HepG2 (cell line): Measurements from ENCODE around the gene ZNF629. TPM values are rescaled to one million over a fixed set of nuclear protein-coding genes. Genes with fewer than 3 reads are reported as not detected.

Experiments
- ATAC-seq: fragments of 200-7000 bp; cut with Tn5 transposase; 3 replicates; pipeline ENCODE4 v1.9.1; 2020; ENCODE audit warnings: mild to moderate bottlenecking, moderate library complexity
- BruUV-seq: library from RNA; stranded (reverse); fragments of 400-500 nt; replicated peaks from 2 replicates; lab custom pipeline; 2021; lab: Mats Ljungman, UMichigan
- CTCF ChIA-PET: fragments of 300-600 bp; formaldehyde crosslinking; extraction: SDS; loops from one replicate; lab custom pipeline; 2021; ENCODE audit warnings: low total read pairs, inconsistent platforms, low intra/inter-chr PET ratio; lab: Yijun Ruan, JAX
- POLR2A ChIA-PET: fragments of 350-600 bp; sonication (Branson Sonifier 250); formaldehyde crosslinking; loops from one replicate; lab custom pipeline; 2020; ENCODE audit warnings: antibody characterized with exemption, inconsistent platforms; lab: Yijun Ruan, JAX
- DNase-seq: peaks from one replicate; pipeline ENCODE4 v3.0.0-alpha.2; 2015; ENCODE audit warnings: low spot score
- FAIRE-seq: peaks from 3 replicates; lab custom pipeline; 2011; peaks lifted over from hg19 to GRCh38; lab: Jason Lieb, UNC
- H2AFZ ChIP-seq: one replicate; pipeline ENCODE4 v1.6.1; 2011; ENCODE audit warnings: low read length, inconsistent platforms
- H3K27ac ChIP-seq: fragments of 300-600 bp; 3 replicates; pipeline ENCODE4 v1.8.0; 2011; ENCODE audit warnings: mixed run types, mild to moderate bottlenecking, mixed read lengths, low read length, inconsistent platforms; ENCODE audit not compliant: insufficient read depth; ENCODE audit errors: extremely low read length
- H3K27me3 ChIP-seq, 2 experiments: fragments of 200-600 bp in 1 of 2; 2 replicates in 1 of 2; 3 replicates in 1 of 2; pipeline versions ENCODE4 v1.6.0 to v1.8.0; 2011; ENCODE audit warnings: low read length in 2 of 2, mild to moderate bottlenecking in 2 of 2, moderate library complexity in 2 of 2, inconsistent platforms in 1 of 2; ENCODE audit not compliant: insufficient read depth in 2 of 2, control insufficient read depth in 1 of 2
- H3K36me3 ChIP-seq, 2 experiments: fragments of 200-600 bp in 1 of 2; replicated peaks in 1 of 2; 2 replicates in 1 of 2; 3 replicates in 1 of 2; pipeline versions ENCODE4 v1.5.1 to v1.8.0; 2011; ENCODE audit warnings: low read length in 2 of 2, inconsistent platforms in 1 of 2; ENCODE audit not compliant: insufficient read depth in 2 of 2, control insufficient read depth in 1 of 2
- H3K4me1 ChIP-seq: 2 replicates; pipeline ENCODE4 v1.5.1; 2012; ENCODE audit warnings: low read length, inconsistent platforms; ENCODE audit not compliant: insufficient read depth
- H3K4me2 ChIP-seq: 2 replicates; pipeline ENCODE4 v1.6.0; 2011; ENCODE audit warnings: low read depth, low read length, inconsistent platforms
- H3K4me3 ChIP-seq, 3 experiments: fragments of 200-600 bp in 1 of 3; sonication (generic), shearing (Covaris generic) in 1 of 3; replicated peaks in 1 of 3; 2 replicates each; pipeline ENCODE4 v1.5.1; 2011 to 2016; ENCODE audit warnings: low read length in 3 of 3, inconsistent platforms in 2 of 3, low read depth in 2 of 3, mild to moderate bottlenecking in 2 of 3, control low read depth in 1 of 3, mixed read lengths in 1 of 3; ENCODE audit not compliant: insufficient read depth in 1 of 3
- H3K79me2 ChIP-seq: one replicate; pipeline ENCODE4 v1.6.1; 2011; ENCODE audit warnings: low read length, inconsistent platforms; ENCODE audit not compliant: insufficient read depth
- H3K9ac ChIP-seq: 2 replicates; pipeline ENCODE4 v1.6.0; 2011; ENCODE audit warnings: mild to moderate bottlenecking, low read depth, low read length, inconsistent platforms; ENCODE audit not compliant: insufficient read depth
- H3K9me3 ChIP-seq: 2 replicates; pipeline ENCODE4 v1.5.1; 2012; ENCODE audit warnings: mild to moderate bottlenecking, low read length
- H4K20me1 ChIP-seq: 2 replicates; pipeline ENCODE4 v1.6.0; 2011; ENCODE audit warnings: inconsistent platforms, mild to moderate bottlenecking, low read length, moderate library complexity; ENCODE audit not compliant: insufficient read depth
- ARNTL ChIP-seq: sonication (generic); formaldehyde crosslinking; IDR thresholded peaks from 2 replicates; pipeline ENCODE4 v1.4.0; 2020; ENCODE audit warnings: mild to moderate bottlenecking, missing genetic modification reagents
- ATM ChIP-seq: fragments of 450-650 bp; IDR thresholded peaks from 2 replicates; pipeline ENCODE4 v1.7.1; 2017; ENCODE audit warnings: mild to moderate bottlenecking, borderline replicate concordance
- CBX5 ChIP-seq: sonication (generic); formaldehyde crosslinking; IDR thresholded peaks from 2 replicates; pipeline ENCODE4 v1.4.0; 2020; ENCODE audit warnings: missing genetic modification reagents, borderline replicate concordance
- HNF4A ChIP-seq: sonication (generic); formaldehyde crosslinking; IDR thresholded peaks from 2 replicates; pipeline ENCODE4 v1.4.0; 2020; ENCODE audit warnings: missing genetic modification reagents
- KDM4B ChIP-seq: sonication (generic); formaldehyde crosslinking; IDR thresholded peaks from 2 replicates; pipeline ENCODE4 v1.4.0; 2020; ENCODE audit warnings: missing genetic modification reagents
- WIZ ChIP-seq: sonication (generic); formaldehyde crosslinking; IDR thresholded peaks from 2 replicates; pipeline ENCODE4 v1.5.1; 2020; ENCODE audit warnings: mild to moderate bottlenecking, missing genetic modification reagents
- ZKSCAN8 ChIP-seq: IDR thresholded peaks from 2 replicates; pipeline ENCODE4 v1.6.1; 2016; ENCODE audit warnings: borderline replicate concordance, missing genetic modification reagents, missing compliant biosample characterization
- ZNF441 ChIP-seq: sonication (generic); formaldehyde crosslinking; IDR thresholded peaks from 2 replicates; pipeline ENCODE4 v1.7.0; 2021; ENCODE audit warnings: missing genetic modification reagents, borderline replicate concordance
- ZNF660 ChIP-seq: sonication (generic); formaldehyde crosslinking; IDR thresholded peaks from 2 replicates; pipeline ENCODE4 v1.5.1; 2020; ENCODE audit warnings: mild to moderate bottlenecking, low read depth, missing genetic modification reagents, borderline replicate concordance
- WGBS: methylation state at CpG from one replicate; pipeline ENCODE4 v1.1.6; 2017; ENCODE audit warnings: low lambda C conversion rate; 5-methylcytosine and 5-hydroxymethylcytosine counted together
- in situ Hi-C: cut with HindIII; loops from 2 replicates; pipeline ENCODE4 v1.10.0; 2017; ENCODE audit warnings: low pct_unique_long_range_greater_than_20kb; ENCODE audit not compliant: extremely low pct_ligation_motif_present
- intact Hi-C: fragments of 100-400 bp; cut with micrococcal nuclease; formaldehyde crosslinking; loops from one replicate; pipeline ENCODE4 v1.10.0; 2022; ENCODE audit not compliant: unreplicated experiment
- polyA plus RNA-seq, 8 experiments: library from polyadenylated mRNA; depleted of rRNA in 3 of 8; stranded (reverse) in 7 of 8; unstranded in 1 of 8; fragments of >200 nt; fragmentation: Illumina TruSeq in 4 of 8; extraction: Trizol in 4 of 8; gene quantifications; 2 replicates each; pipeline versions ENCODE4 v1.2.1 to v1.2.3, GENCODE V29; 2011 to 2016; ENCODE audit warnings: low read depth in 4 of 8, missing spikeins in 1 of 8, mixed read lengths in 1 of 8; ENCODE audit not compliant: insufficient read depth in 1 of 8
- total RNA-seq, 5 experiments: library from RNA; depleted of rRNA; stranded (reverse); fragments of >200 nt; fragmentation: Illumina TruSeq; extraction: Trizol; gene quantifications; 2 replicates each; pipeline ENCODE4 v1.2.3, GENCODE V29; 2016; ENCODE audit warnings: low read depth in 1 of 5
- TF ChIP-seq, protein P1 (sequence below): sonication (generic); formaldehyde crosslinking; IDR thresholded peaks from 2 replicates; pipeline ENCODE4 v1.4.0; 2020; ENCODE audit warnings: missing genetic modification reagents, borderline replicate concordance
- TF ChIP-seq, protein P2 (sequence below): IDR thresholded peaks from 2 replicates; pipeline ENCODE4 v1.6.1; 2018; ENCODE audit warnings: missing genetic modification reagents
- TF ChIP-seq, protein P3 (sequence below): sonication (generic); formaldehyde crosslinking; IDR thresholded peaks from 2 replicates; pipeline ENCODE4 v1.4.0; 2020; ENCODE audit warnings: missing genetic modification reagents
- TF ChIP-seq, protein P4 (sequence below): sonication (generic); formaldehyde crosslinking; IDR thresholded peaks from 2 replicates; pipeline ENCODE4 v1.5.1; 2020; ENCODE audit warnings: mild to moderate bottlenecking, missing genetic modification reagents, borderline replicate concordance

ZNF629 gene
- total and polyA plus RNA-seq, 2 of the 13 experiments (the other 11 are each of a cell fraction or from before 2014, with no cell fraction given): 6.1 to 16.5 TPM

DNA sequence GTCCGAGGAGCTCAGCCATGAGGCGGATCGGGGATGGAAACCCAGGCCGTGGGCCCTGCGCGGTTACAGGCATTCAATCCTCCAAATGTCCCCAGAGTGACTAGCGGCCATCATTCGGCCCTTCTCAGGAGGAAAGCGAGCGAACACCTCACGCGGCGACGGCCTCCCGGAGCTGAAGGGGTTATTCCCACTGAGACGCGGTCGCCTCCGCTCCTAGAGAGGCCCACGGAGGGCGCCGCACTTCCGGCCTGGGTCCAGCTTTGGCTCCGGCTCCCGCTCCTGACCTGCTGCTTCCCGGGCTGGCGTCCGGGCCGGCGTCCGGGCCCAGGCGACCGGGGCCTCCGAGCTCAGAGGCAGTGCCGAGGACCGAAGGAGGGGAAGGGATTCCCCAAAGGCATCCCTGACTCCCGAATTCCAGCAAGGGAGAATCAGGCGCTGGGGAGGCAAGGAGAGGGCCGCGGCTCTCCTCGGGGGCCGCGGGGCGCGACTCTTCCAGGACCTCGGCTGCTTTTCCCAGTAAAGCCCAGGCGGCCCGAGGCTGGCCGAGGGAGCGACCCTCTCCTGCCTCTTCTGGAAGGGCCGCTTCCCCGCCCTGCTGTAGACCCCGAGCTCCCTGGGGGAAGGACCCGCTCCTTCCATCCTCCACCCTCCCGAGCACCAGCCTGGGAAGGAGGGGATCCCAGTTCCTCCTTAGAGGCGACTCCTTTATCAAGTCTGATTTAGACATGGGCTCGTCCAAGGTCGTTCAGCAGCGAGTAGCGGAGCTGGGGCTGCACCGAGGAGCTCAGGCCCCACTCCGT lies 18.6 kb upstream of the ZNF629 start:
- POLR2A ChIA-PET: interaction anchor here (0.6 to 6.6 kb wide), 27 partner anchors 9 to 330 kb away, joined by 3 to 257 read pairs (median 8); partner anchors contain the start of genes FBRS, HSD3B7, PHKG2 and ZNF629
- Histone ChIP-seq H3K9me3 (no peaks in the 10 kb centered on the region), H3K79me2 (peaks cover 3% of the 10 kb centered on the region), H4K20me1 (no peaks in the 10 kb centered on the region), H3K4me2 (peak overlapping the region; percentile 92), H3K36me3 (no peaks in the 10 kb centered on the region), H3K4me1 (peaks cover 54% of the 10 kb centered on the region), H3K27ac (peak overlapping the region; percentile 92), H2AFZ (peak overlapping the region; percentile 1), H3K27me3 (no peaks in the 10 kb centered on the region; a peak in 1 of 5 replicates), H3K4me3 (peak overlapping the region; percentile 74 to 96 (median 89)), H3K9ac (peak overlapping the region; percentile 89)
- ATAC-seq (peak; percentile 88), FAIRE-seq (no peak), DNase-seq (peak; percentile 78)
- in situ Hi-C loops (no loop called here), intact Hi-C loops (loop anchor here (1.0 kb wide), 2 partner anchors 9 to 18 kb away; partner anchors contain the start of gene ZNF629)
- 18% methylated on average over 13 of the region's 62 CpGs for WGBS
- CTCF ChIA-PET: interaction anchor here (0.6 to 0.9 kb wide), 3 partner anchors 31 to 116 kb away, joined by 3 to 4 read pairs (median 3); no protein-coding TSS in a partner anchor
- no TSS peak for BruUV-seq
- TF ChIP-seq CBX5 (CRISPR knock-in tag) (peak; percentile 97), ARNTL (CRISPR knock-in tag) (peak; percentile 77), WIZ (CRISPR knock-in tag) (peak; percentile 84), KDM4B (CRISPR knock-in tag) (peak; percentile 93), ZNF441 (CRISPR knock-in tag) (peak; percentile 86), ZNF660 (CRISPR knock-in tag) (no peak), ZKSCAN8 (CRISPR knock-in tag) (peak; percentile 78), HNF4A (CRISPR knock-in tag) (peak; percentile 80), ATM (no peak)
- TF ChIP-seq, protein P1, sequence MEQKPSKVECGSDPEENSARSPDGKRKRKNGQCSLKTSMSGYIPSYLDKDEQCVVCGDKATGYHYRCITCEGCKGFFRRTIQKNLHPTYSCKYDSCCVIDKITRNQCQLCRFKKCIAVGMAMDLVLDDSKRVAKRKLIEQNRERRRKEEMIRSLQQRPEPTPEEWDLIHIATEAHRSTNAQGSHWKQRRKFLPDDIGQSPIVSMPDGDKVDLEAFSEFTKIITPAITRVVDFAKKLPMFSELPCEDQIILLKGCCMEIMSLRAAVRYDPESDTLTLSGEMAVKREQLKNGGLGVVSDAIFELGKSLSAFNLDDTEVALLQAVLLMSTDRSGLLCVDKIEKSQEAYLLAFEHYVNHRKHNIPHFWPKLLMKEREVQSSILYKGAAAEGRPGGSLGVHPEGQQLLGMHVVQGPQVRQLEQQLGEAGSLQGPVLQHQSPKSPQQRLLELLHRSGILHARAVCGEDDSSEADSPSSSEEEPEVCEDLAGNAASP (CRISPR knock-in tag): peak; percentile 75
- TF ChIP-seq, protein P2, sequence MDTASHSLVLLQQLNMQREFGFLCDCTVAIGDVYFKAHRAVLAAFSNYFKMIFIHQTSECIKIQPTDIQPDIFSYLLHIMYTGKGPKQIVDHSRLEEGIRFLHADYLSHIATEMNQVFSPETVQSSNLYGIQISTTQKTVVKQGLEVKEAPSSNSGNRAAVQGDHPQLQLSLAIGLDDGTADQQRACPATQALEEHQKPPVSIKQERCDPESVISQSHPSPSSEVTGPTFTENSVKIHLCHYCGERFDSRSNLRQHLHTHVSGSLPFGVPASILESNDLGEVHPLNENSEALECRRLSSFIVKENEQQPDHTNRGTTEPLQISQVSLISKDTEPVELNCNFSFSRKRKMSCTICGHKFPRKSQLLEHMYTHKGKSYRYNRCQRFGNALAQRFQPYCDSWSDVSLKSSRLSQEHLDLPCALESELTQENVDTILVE (CRISPR knock-in tag): peak; percentile 97
- TF ChIP-seq, protein P3, sequence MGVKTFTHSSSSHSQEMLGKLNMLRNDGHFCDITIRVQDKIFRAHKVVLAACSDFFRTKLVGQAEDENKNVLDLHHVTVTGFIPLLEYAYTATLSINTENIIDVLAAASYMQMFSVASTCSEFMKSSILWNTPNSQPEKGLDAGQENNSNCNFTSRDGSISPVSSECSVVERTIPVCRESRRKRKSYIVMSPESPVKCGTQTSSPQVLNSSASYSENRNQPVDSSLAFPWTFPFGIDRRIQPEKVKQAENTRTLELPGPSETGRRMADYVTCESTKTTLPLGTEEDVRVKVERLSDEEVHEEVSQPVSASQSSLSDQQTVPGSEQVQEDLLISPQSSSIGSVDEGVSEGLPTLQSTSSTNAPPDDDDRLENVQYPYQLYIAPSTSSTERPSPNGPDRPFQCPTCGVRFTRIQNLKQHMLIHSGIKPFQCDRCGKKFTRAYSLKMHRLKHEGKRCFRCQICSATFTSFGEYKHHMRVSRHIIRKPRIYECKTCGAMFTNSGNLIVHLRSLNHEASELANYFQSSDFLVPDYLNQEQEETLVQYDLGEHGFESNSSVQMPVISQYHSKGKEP (CRISPR knock-in tag): peak; percentile 85
- TF ChIP-seq, protein P4, sequence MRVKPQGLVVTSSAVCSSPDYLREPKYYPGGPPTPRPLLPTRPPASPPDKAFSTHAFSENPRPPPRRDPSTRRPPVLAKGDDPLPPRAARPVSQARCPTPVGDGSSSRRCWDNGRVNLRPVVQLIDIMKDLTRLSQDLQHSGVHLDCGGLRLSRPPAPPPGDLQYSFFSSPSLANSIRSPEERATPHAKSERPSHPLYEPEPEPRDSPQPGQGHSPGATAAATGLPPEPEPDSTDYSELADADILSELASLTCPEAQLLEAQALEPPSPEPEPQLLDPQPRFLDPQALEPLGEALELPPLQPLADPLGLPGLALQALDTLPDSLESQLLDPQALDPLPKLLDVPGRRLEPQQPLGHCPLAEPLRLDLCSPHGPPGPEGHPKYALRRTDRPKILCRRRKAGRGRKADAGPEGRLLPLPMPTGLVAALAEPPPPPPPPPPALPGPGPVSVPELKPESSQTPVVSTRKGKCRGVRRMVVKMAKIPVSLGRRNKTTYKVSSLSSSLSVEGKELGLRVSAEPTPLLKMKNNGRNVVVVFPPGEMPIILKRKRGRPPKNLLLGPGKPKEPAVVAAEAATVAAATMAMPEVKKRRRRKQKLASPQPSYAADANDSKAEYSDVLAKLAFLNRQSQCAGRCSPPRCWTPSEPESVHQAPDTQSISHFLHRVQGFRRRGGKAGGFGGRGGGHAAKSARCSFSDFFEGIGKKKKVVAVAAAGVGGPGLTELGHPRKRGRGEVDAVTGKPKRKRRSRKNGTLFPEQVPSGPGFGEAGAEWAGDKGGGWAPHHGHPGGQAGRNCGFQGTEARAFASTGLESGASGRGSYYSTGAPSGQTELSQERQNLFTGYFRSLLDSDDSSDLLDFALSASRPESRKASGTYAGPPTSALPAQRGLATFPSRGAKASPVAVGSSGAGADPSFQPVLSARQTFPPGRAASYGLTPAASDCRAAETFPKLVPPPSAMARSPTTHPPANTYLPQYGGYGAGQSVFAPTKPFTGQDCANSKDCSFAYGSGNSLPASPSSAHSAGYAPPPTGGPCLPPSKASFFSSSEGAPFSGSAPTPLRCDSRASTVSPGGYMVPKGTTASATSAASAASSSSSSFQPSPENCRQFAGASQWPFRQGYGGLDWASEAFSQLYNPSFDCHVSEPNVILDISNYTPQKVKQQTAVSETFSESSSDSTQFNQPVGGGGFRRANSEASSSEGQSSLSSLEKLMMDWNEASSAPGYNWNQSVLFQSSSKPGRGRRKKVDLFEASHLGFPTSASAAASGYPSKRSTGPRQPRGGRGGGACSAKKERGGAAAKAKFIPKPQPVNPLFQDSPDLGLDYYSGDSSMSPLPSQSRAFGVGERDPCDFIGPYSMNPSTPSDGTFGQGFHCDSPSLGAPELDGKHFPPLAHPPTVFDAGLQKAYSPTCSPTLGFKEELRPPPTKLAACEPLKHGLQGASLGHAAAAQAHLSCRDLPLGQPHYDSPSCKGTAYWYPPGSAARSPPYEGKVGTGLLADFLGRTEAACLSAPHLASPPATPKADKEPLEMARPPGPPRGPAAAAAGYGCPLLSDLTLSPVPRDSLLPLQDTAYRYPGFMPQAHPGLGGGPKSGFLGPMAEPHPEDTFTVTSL (CRISPR knock-in tag): peak; percentile 52; the same call in 1 of the 2 replicates
